T-cell (primary cell): ENCODE data around the gene ZCCHC2. TPM values are rescaled to one million over a fixed set of nuclear protein-coding genes. Genes with fewer than 3 reads are reported as not detected.

Experiments used
- ATAC-seq, 4 experiments: fragments of 200-7000 bp in 3 of 4; fragments of 150-1000 bp in 1 of 4; cut with Tn5 transposase; replicated peaks in 1 of 4; 1 replicate in 3 of 4; 2 replicates in 1 of 4; pipeline ENCODE4 v1.10.0; 2021; ENCODE audit warnings: moderate library complexity in 3 of 4, mild to moderate bottlenecking in 2 of 4, moderate number of reproducible peaks in 1 of 4
- CTCF ChIA-PET, 2 donors: fragments of 300-600 bp; sonication (Branson Sonifier 250); formaldehyde crosslinking; loops; one replicate each; lab custom pipeline; 2022; ENCODE audit warnings: antibody characterized with exemption in 2 of 2; lab: Charles Lee
- POLR2A ChIA-PET, 2 donors: fragments of 300-600 bp; sonication (Branson Sonifier 250); formaldehyde crosslinking; loops; one replicate each; lab custom pipeline; 2022; ENCODE audit warnings: antibody characterized with exemption in 2 of 2; lab: Charles Lee
- DNase-seq, 35 experiments: peaks; one replicate each; pipeline versions ENCODE4 v3.0.0 to v3.0.0-alpha.2; 2013 to 2023
- H3K27ac ChIP-seq: one replicate; pipeline ENCODE4 v1.5.1; 2013; ENCODE audit warnings: low read length
- H3K27me3 ChIP-seq, 2 experiments: replicated peaks in 1 of 2; 1 replicate in 1 of 2; 2 replicates in 1 of 2; pipeline versions ENCODE4 v1.6.1 to v1.7.0; 2013; ENCODE audit warnings: low read length in 1 of 2, mixed read lengths in 1 of 2; ENCODE audit not compliant: control insufficient read depth in 2 of 2, insufficient read depth in 2 of 2; ENCODE audit errors: extremely low read depth in 1 of 2
- H3K36me3 ChIP-seq, 2 donors: 1 replicate in 1 of 2; 2 replicates in 1 of 2; pipeline versions ENCODE4 v1.6.1 to v1.7.0; 2013; ENCODE audit warnings: low read length in 1 of 2; ENCODE audit not compliant: control insufficient read depth in 2 of 2, insufficient read depth in 1 of 2; ENCODE audit errors: extremely low read depth in 1 of 2
- H3K4me1 ChIP-seq, 2 experiments: 1 replicate in 1 of 2; 2 replicates in 1 of 2; pipeline versions ENCODE4 v1.6.1 to v1.7.0; 2013; ENCODE audit warnings: low read length in 2 of 2, mixed read lengths in 1 of 2; ENCODE audit not compliant: insufficient read depth in 2 of 2, control insufficient read depth in 1 of 2; ENCODE audit errors: extremely low read depth in 1 of 2
- H3K4me3 ChIP-seq, 2 donors: 1 replicate in 1 of 2; 2 replicates in 1 of 2; pipeline versions ENCODE4 v1.5.1 to v1.7.0; 2013; ENCODE audit warnings: mild to moderate bottlenecking in 2 of 2, low read length in 1 of 2, moderate library complexity in 1 of 2; ENCODE audit not compliant: control insufficient read depth in 1 of 2; ENCODE audit errors: extremely low read depth in 1 of 2
- H3K9me3 ChIP-seq: 2 replicates; pipeline ENCODE4 v1.7.0; 2013
- H3K27ac Mint-ChIP-seq, 2 donors: one replicate each; pipeline ENCODE4 v1.8.0; 2020 to 2021; ENCODE audit warnings: mild to moderate bottlenecking in 2 of 2, mixed read lengths in 2 of 2
- H3K27me3 Mint-ChIP-seq, 2 donors: one replicate each; pipeline ENCODE4 v1.8.0; 2021 to 2022; ENCODE audit warnings: mixed read lengths in 2 of 2
- H3K36me3 Mint-ChIP-seq: one replicate; pipeline ENCODE4 v1.8.0; 2021; ENCODE audit warnings: mixed read lengths
- H3K4me1 Mint-ChIP-seq, 3 donors: one replicate each; pipeline ENCODE4 v1.8.0; 2020 to 2022; ENCODE audit warnings: mixed read lengths in 3 of 3, mild to moderate bottlenecking in 1 of 3
- H3K4me3 Mint-ChIP-seq, 3 donors: one replicate each; pipeline ENCODE4 v1.8.0; 2020 to 2022; ENCODE audit warnings: mild to moderate bottlenecking in 3 of 3, mixed read lengths in 3 of 3, moderate library complexity in 3 of 3
- H3K9me3 Mint-ChIP-seq, 3 donors: one replicate each; pipeline ENCODE4 v1.8.0; 2020 to 2022; ENCODE audit warnings: mixed read lengths in 3 of 3
- WGBS: methylation state at CpG from one replicate; pipeline ENCODE4 v1.1.5; 2013; ENCODE audit warnings: missing lambda C conversion rate; ENCODE audit not compliant: insufficient coverage; 5-methylcytosine and 5-hydroxymethylcytosine counted together
- total RNA-seq, 35 experiments: library from RNA in 6 of 35; stranded (reverse) in 6 of 35; fragments of 120-200 nt in 1 of 35; gene quantifications; one replicate each; pipeline versions ENCODE4 v1.2.1 to v1.2.4 and lab custom pipeline; 2013 to 2026

Gene ZCCHC2
- total RNA-seq, 5 donors from 2014 or later (not counting 1 experiment from before 2014, with no cell fraction given) = 46.1 to 88.0 (median 52.2) TPM

- H3K4me1 Mint-ChIP-seq = peaks cover 32 to 47% (median 46%) of the 10 kb centered on the region in 3 donors
- ATAC-seq = peak in 2 of 4 experiments; percentile 44 to 45
These were observed 397 bp downstream of the ZCCHC2 start for GRCh38 chr18:62523255-62523588.

GRCh38 chr18:62523631-62524439 is 1.0 kb downstream of the ZCCHC2 start:
- peak; percentile 6 to 17 (median 10) for ATAC-seq
- CTCF ChIA-PET = interaction anchor here in 1 of 2 donors (0.6 to 2.6 kb wide), 2 partner anchors 103 to 198 kb away, joined by 3 to 10 read pairs; no protein-coding TSS in a partner anchor

More at GRCh38 chr18:62523255-62523588, 397 bp downstream of the ZCCHC2 start:
- CTCF ChIA-PET = interaction anchor here in 1 of 2 donors (0.9 to 2.6 kb wide), 4 partner anchors 60 to 102 kb away, joined by 3 to 10 read pairs (median 6); no protein-coding TSS in a partner anchor
- Mint-ChIP-seq H3K36me3 (peaks cover 5% of the 10 kb centered on the region), H3K27me3 (no peaks in the 10 kb centered on the region), H3K9me3 (no peaks in the 10 kb centered on the region), H3K4me3 (peak overlapping the region in 1 of 3 donors; percentile 89), H3K27ac (no peak overlapping the region)
- POLR2A ChIA-PET = interaction anchor here (0.7 to 0.8 kb wide), 2 partner anchors 17 to 886 kb away, joined by 3 read pairs; no protein-coding TSS in a partner anchor
- peak in 2 of 35 experiments; percentile 46 to 60 for DNase-seq
- WGBS = 0% methylated on average over 62 of the region's 62 CpGs
- H3K36me3 ChIP-seq = no peaks in the 10 kb centered on the region
- H3K4me3 ChIP-seq = peak overlapping the region in 1 of 2 donors; percentile 96
- H3K27ac ChIP-seq = peak overlapping the region; percentile 71
- H3K27me3 ChIP-seq = no peaks in the 10 kb centered on the region
- no peaks in the 10 kb centered on the region for H3K9me3 ChIP-seq
- peaks cover 10 to 25% of the 10 kb centered on the region in 2 experiments for H3K4me1 ChIP-seq

GRCh38 chr18:62524440-62525200 is 1.8 kb downstream of the ZCCHC2 start:
- H3K9me3 ChIP-seq = no peaks in the 10 kb centered on the region
- peak overlapping the region; percentile 71 for H3K27ac ChIP-seq
- ChIA-PET CTCF (interaction anchor here in 1 of 2 donors (0.6 kb wide), 1 partner anchor 199 kb away, joined by 3 read pairs; no protein-coding TSS in a partner anchor), POLR2A (interaction anchor here in 1 of 2 donors (0.6 kb wide), 2 partner anchors 18 to 1436 kb away, joined by 3 to 4 read pairs; no protein-coding TSS in a partner anchor)
- Mint-ChIP-seq H3K27ac (peak overlapping the region; percentile 93 to 95), H3K4me3 (peak overlapping the region; percentile 89 to 92 (median 90)), H3K36me3 (no peaks in the 10 kb centered on the region), H3K4me1 (peaks cover 45 to 57% (median 55%) of the 10 kb centered on the region in 3 donors), H3K9me3 (no peaks in the 10 kb centered on the region), H3K27me3 (no peaks in the 10 kb centered on the region)
- H3K4me1 ChIP-seq = peaks cover 18 to 26% of the 10 kb centered on the region in 2 experiments
- no peaks in the 10 kb centered on the region for H3K27me3 ChIP-seq
- under 1% methylated on average over 42 of the region's 57 CpGs for WGBS
- peak overlapping the region; percentile 73 to 82 for H3K4me3 ChIP-seq
- DNase-seq (peak; percentile 27 to 74 (median 53)), ATAC-seq (peak; percentile 12 to 26 (median 15))
- H3K36me3 ChIP-seq = no peaks in the 10 kb centered on the region

More at GRCh38 chr18:62523631-62524439, 1.0 kb downstream of the ZCCHC2 start:
- Histone ChIP-seq H3K27ac (peak overlapping the region; percentile 71), H3K9me3 (no peaks in the 10 kb centered on the region), H3K36me3 (no peaks in the 10 kb centered on the region), H3K4me1 (peaks cover 13 to 25% of the 10 kb centered on the region in 2 experiments), H3K27me3 (no peaks in the 10 kb centered on the region), H3K4me3 (peak overlapping the region; percentile 73 to 82)
- H3K4me3 Mint-ChIP-seq = peak overlapping the region; percentile 89 to 92 (median 90)
- no peaks in the 10 kb centered on the region for H3K9me3 Mint-ChIP-seq
- under 1% methylated on average over 100 of the region's 100 CpGs for WGBS
- peak overlapping the region; percentile 93 to 95 for H3K27ac Mint-ChIP-seq
- no peaks in the 10 kb centered on the region for H3K27me3 Mint-ChIP-seq
- POLR2A ChIA-PET = interaction anchor here in 1 of 2 donors (0.7 kb wide), 1 partner anchor 885 kb away, joined by 3 read pairs; no protein-coding TSS in a partner anchor
- H3K36me3 Mint-ChIP-seq = peaks cover under 1% of the 10 kb centered on the region
- DNase-seq = peak; percentile 14 to 72 (median 43)
- H3K4me1 Mint-ChIP-seq = peaks cover 37 to 52% (median 51%) of the 10 kb centered on the region in 3 donors

- no peaks in the 10 kb centered on the region for H3K36me3 Mint-ChIP-seq
- Histone ChIP-seq H3K4me1 (peaks cover 18 to 27% of the 10 kb centered on the region in 2 experiments), H3K36me3 (no peaks in the 10 kb centered on the region), H3K27me3 (no peaks in the 10 kb centered on the region), H3K27ac (peak overlapping the region; percentile 71), H3K9me3 (no peaks in the 10 kb centered on the region), H3K4me3 (peak overlapping the region; percentile 73 to 81)
- peaks cover 53 to 62% (median 57%) of the 10 kb centered on the region in 3 donors for H3K4me1 Mint-ChIP-seq
- 0% methylated on average over 4 of the region's 9 CpGs for WGBS
- DNase-seq (peak in 1 of 35 experiments; percentile 32), ATAC-seq (no peak)
- no peaks in the 10 kb centered on the region for H3K9me3 Mint-ChIP-seq
- H3K4me3 Mint-ChIP-seq = peak overlapping the region; percentile 89 to 92 (median 90)
- no peaks in the 10 kb centered on the region for H3K27me3 Mint-ChIP-seq
- peak overlapping the region; percentile 93 to 95 for H3K27ac Mint-ChIP-seq
- CTCF ChIA-PET = no interaction called here
- POLR2A ChIA-PET = no interaction called here
These were observed 2.8 kb downstream of the ZCCHC2 start for GRCh38 chr18:62525608-62526007.

GRCh38 chr18:62526098-62527025 is 3.5 kb downstream of the ZCCHC2 start:
- DNase-seq (peak; percentile 17 to 84 (median 52)), ATAC-seq (peak; percentile 10 to 12 (median 12))
- Mint-ChIP-seq H3K27ac (peak overlapping the region; percentile 93 to 95), H3K4me3 (peak overlapping the region; percentile 89 to 92 (median 90)), H3K4me1 (peaks cover 53 to 62% (median 57%) of the 10 kb centered on the region in 3 donors), H3K36me3 (peaks cover 3% of the 10 kb centered on the region), H3K27me3 (no peaks in the 10 kb centered on the region), H3K9me3 (no peaks in the 10 kb centered on the region)
- H3K4me3 ChIP-seq = peak overlapping the region; percentile 73 to 81
- H3K36me3 ChIP-seq = no peaks in the 10 kb centered on the region
- no peaks in the 10 kb centered on the region for H3K27me3 ChIP-seq
- H3K4me1 ChIP-seq = peaks cover 14 to 25% of the 10 kb centered on the region in 2 experiments
- H3K27ac ChIP-seq = peak overlapping the region; percentile 71
- no peaks in the 10 kb centered on the region for H3K9me3 ChIP-seq
- 2% methylated on average over 53 of the region's 74 CpGs for WGBS
- CTCF ChIA-PET = interaction anchor here (0.6 to 1.2 kb wide), 5 partner anchors 19 to 106 kb away, joined by 3 to 5 read pairs (median 3); no protein-coding TSS in a partner anchor
- POLR2A ChIA-PET = interaction anchor here in 1 of 2 donors (0.7 kb wide), 1 partner anchor 13 kb away, joined by 3 read pairs; no protein-coding TSS in a partner anchor
